DOHH2 (cell line): ENCODE measurements around the gene PHF21A.

Experiments used
- H3F3A ChIP-seq: fragments of 200-600 bp; sonication (generic), shearing (Covaris generic); 2 replicates; pipeline ENCODE4 v1.6.0; 2016; ENCODE audit warnings: antibody characterized with exemption, mild to moderate bottlenecking; ENCODE audit not compliant: control insufficient read depth, insufficient read depth
- H3K27ac ChIP-seq: fragments of 200-600 bp; sonication (generic); 2 replicates; pipeline ENCODE4 v1.5.1; 2014; ENCODE audit warnings: low read depth, mild to moderate bottlenecking, low read length, moderate library complexity
- H3K27me3 ChIP-seq: fragments of 200-600 bp; sonication (generic); 2 replicates; pipeline ENCODE4 v1.6.1; 2014; ENCODE audit warnings: mild to moderate bottlenecking, low read length, mixed read lengths; ENCODE audit not compliant: control insufficient read depth
- H3K36me3 ChIP-seq: fragments of 200-600 bp; sonication (generic); 2 replicates; pipeline ENCODE4 v1.6.1; 2014; ENCODE audit warnings: mild to moderate bottlenecking, low read length, moderate library complexity, mixed read lengths; ENCODE audit not compliant: control insufficient read depth
- H3K4me1 ChIP-seq: fragments of 200-600 bp; sonication (generic); 2 replicates; pipeline ENCODE4 v1.6.1; 2014; ENCODE audit warnings: mild to moderate bottlenecking, low read length, mixed read lengths; ENCODE audit not compliant: control insufficient read depth
- H3K4me2 ChIP-seq: fragments of 200-600 bp; sonication (generic); 2 replicates; pipeline ENCODE4 v1.6.0; 2014; ENCODE audit warnings: mild to moderate bottlenecking, low read length, moderate library complexity
- H3K4me3 ChIP-seq: fragments of 200-600 bp; sonication (generic); 2 replicates; pipeline ENCODE4 v1.5.1; 2014; ENCODE audit warnings: mild to moderate bottlenecking, low read length, mixed read lengths
- H3K79me2 ChIP-seq: fragments of 200-600 bp; sonication (generic); 2 replicates; pipeline ENCODE4 v1.6.1; 2014; ENCODE audit warnings: mild to moderate bottlenecking, low read length, mixed read lengths; ENCODE audit not compliant: control insufficient read depth
- H3K9me2 ChIP-seq: fragments of 200-600 bp; sonication (generic); replicated peaks from 2 replicates; pipeline ENCODE4 v1.6.1; 2014; ENCODE audit warnings: mild to moderate bottlenecking, low read length, mixed read lengths; ENCODE audit not compliant: control insufficient read depth
- H3K9me3 ChIP-seq: fragments of 200-600 bp; sonication (generic); 2 replicates; pipeline ENCODE4 v1.6.1; 2014; ENCODE audit warnings: antibody characterized with exemption, low read length, mixed read lengths; ENCODE audit not compliant: control insufficient read depth, insufficient read depth
- H4K20me1 ChIP-seq: fragments of 200-600 bp; sonication (generic); 2 replicates; pipeline ENCODE4 v1.6.0; 2014; ENCODE audit warnings: low read depth, mild to moderate bottlenecking, antibody characterized with exemption, low read length, moderate library complexity; ENCODE audit not compliant: control insufficient read depth, insufficient read depth
- EZH2phosphoT487 ChIP-seq: fragments of 200-600 bp; sonication (generic); IDR thresholded peaks from 2 replicates; pipeline ENCODE4 v1.6.1; 2017; ENCODE audit warnings: borderline replicate concordance, mild to moderate bottlenecking, antibody characterized with exemption, low read length, moderate library complexity, mixed read lengths
- TF ChIP-seq, protein P1 (sequence below): fragments of 200-600 bp; sonication (generic); IDR thresholded peaks from one replicate; pipeline ENCODE4 v1.5.1; 2014; ENCODE audit warnings: antibody characterized with exemption, mild to moderate bottlenecking, low read depth, low read length; ENCODE audit not compliant: poor library complexity, severe bottlenecking

PHF21A gene

DNA sequence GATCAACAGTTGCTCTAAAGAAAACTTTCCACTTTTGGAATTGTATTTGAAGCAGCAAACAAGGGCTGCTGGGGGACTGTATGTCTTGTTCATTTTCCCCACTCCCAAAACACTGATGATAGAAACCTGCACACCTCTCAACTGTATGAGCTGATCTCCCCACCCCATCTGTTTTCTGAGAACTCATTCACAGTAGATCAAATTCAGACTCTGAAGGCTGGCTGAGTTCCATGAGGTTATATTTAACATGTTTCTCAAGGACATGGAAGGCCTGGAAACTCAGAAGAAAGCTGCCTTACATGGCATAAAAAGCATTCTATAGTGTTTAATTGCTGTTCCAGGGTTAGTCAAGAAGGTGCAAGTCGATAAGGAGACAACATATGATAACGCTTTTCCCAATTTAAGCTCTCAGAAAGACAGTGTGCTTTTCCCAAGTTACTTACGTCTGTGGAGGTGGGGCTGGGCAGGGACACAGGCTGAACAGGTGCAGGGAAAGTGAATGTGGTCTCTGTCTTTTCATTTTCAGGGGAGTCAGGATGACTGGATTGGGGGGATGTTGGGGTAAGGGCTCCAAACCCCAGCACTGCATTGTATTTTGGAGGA is 175.8 kb downstream of the PHF21A start:
- Histone ChIP-seq H3K9me2 (no peaks in the 10 kb centered on the region), H4K20me1 (no peaks in the 10 kb centered on the region), H3K79me2 (no peaks in the 10 kb centered on the region), H3K4me3 (no peak overlapping the region), H3K27me3 (no peaks in the 10 kb centered on the region), H3K27ac (no peak overlapping the region), H3K4me2 (no peak overlapping the region), H3K4me1 (no peaks in the 10 kb centered on the region), H3K36me3 (peaks cover 33% of the 10 kb centered on the region), H3F3A (peaks cover 3% of the 10 kb centered on the region; the same call in 1 of the 2 replicates), H3K9me3 (no peaks in the 10 kb centered on the region)
- TF ChIP-seq, protein P1, sequence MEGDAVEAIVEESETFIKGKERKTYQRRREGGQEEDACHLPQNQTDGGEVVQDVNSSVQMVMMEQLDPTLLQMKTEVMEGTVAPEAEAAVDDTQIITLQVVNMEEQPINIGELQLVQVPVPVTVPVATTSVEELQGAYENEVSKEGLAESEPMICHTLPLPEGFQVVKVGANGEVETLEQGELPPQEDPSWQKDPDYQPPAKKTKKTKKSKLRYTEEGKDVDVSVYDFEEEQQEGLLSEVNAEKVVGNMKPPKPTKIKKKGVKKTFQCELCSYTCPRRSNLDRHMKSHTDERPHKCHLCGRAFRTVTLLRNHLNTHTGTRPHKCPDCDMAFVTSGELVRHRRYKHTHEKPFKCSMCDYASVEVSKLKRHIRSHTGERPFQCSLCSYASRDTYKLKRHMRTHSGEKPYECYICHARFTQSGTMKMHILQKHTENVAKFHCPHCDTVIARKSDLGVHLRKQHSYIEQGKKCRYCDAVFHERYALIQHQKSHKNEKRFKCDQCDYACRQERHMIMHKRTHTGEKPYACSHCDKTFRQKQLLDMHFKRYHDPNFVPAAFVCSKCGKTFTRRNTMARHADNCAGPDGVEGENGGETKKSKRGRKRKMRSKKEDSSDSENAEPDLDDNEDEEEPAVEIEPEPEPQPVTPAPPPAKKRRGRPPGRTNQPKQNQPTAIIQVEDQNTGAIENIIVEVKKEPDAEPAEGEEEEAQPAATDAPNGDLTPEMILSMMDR = no peak
- no peak for TF ChIP-seq EZH2phosphoT487

DNA sequence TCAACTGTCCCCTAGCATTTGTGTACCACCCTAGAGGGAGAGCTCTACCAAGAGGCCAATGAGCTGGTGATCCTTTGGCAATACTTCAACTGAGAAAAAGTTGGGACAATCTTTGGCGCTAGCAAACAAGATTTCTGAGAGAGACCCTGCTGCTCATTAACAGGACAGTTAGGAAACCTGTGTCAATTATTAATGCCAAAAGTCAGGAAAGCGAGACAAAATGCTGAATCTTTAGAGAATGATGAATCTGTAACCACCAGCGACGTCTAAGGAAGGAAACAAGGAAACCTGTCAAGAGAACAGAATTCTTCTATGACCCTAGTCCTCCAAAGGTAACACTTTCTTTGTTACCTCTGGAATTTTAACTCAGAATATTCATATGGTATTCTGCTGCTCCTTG is 178.9 kb downstream of the PHF21A start:
- H3K36me3 ChIP-seq = peaks cover 17% of the 10 kb centered on the region
- H3K9me3 ChIP-seq = no peaks in the 10 kb centered on the region
- no peaks in the 10 kb centered on the region for H3K27me3 ChIP-seq
- no peak overlapping the region for H3K4me2 ChIP-seq
- H3K79me2 ChIP-seq = no peaks in the 10 kb centered on the region
- H3K4me3 ChIP-seq = no peak overlapping the region
- H4K20me1 ChIP-seq = no peaks in the 10 kb centered on the region
- no peak overlapping the region for H3K27ac ChIP-seq
- H3F3A ChIP-seq = peaks cover 18% of the 10 kb centered on the region
- TF ChIP-seq, protein P1 = no peak
- TF ChIP-seq EZH2phosphoT487 = no peak
- H3K9me2 ChIP-seq = no peaks in the 10 kb centered on the region
- H3K4me1 ChIP-seq = peaks cover 25% of the 10 kb centered on the region

DNA sequence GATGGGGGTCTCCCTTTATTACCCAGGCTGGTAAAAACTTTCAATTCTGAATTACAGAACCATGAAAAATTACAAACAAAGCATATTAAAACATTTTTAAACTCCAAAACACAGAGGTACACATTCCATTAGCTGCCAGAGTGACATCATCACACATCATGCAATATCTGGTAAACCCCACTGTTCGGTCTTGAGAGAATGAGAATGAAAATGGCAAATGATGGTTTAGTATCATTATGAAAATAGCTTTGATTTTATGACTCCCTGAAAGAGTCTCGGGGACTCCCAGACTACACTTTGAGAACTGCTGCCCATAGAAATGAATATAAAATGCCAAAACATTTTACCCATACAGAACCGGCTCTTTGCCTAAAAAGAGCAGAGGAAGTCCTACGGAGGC is 180.0 kb downstream of the PHF21A start:
- peaks cover 11% of the 10 kb centered on the region for H3K36me3 ChIP-seq
- no peak overlapping the region for H3K4me3 ChIP-seq
- no peaks in the 10 kb centered on the region for H4K20me1 ChIP-seq
- no peak for TF ChIP-seq EZH2phosphoT487
- TF ChIP-seq, protein P1 = no peak
- H3K9me2 ChIP-seq = no peaks in the 10 kb centered on the region
- no peaks in the 10 kb centered on the region for H3K79me2 ChIP-seq
- no peaks in the 10 kb centered on the region for H3K9me3 ChIP-seq
- no peak overlapping the region for H3K4me2 ChIP-seq
- no peak overlapping the region for H3K27ac ChIP-seq
- H3F3A ChIP-seq = peaks cover 18% of the 10 kb centered on the region
- H3K4me1 ChIP-seq = peaks cover 35% of the 10 kb centered on the region
- no peaks in the 10 kb centered on the region for H3K27me3 ChIP-seq
